K562 (cell line): ENCODE data around the gene CDKL5. TPM values are rescaled to one million over a fixed set of nuclear protein-coding genes. Genes with fewer than 3 reads are reported as not detected.
A peak's percentile ranks its signal among the peaks of the same experiment; 100 is the strongest.

Experiments used
- BRD9 ChIP-seq: fragments of 450-650 bp; IDR thresholded peaks from 2 replicates; pipeline ENCODE4 v1.6.1; 2018; ENCODE audit warnings: low read depth; ENCODE audit not compliant: partially characterized antibody
- CAMTA2 ChIP-seq: fragments of 250-450 bp; sonication (Bioruptor Pico); conservative IDR thresholded peaks from 2 replicates; pipeline ENCODE4 v1.5.1; 2022
- CBFA2T3 ChIP-seq: fragments of 450-650 bp; IDR thresholded peaks from 2 replicates; pipeline ENCODE4 v1.6.1; 2017
- CXXC5 ChIP-seq: fragments of 250-450 bp; sonication (Bioruptor Pico); IDR thresholded peaks from 2 replicates; pipeline ENCODE4 v1.8.0; 2022; ENCODE audit warnings: inconsistent platforms, mild to moderate bottlenecking, moderate library complexity
- FOXA1 ChIP-seq: fragments of 450-650 bp; IDR thresholded peaks from 2 replicates; pipeline ENCODE4 v1.6.1; 2016; ENCODE audit warnings: mild to moderate bottlenecking, borderline replicate concordance
- FOXK1 ChIP-seq: sonication (generic); formaldehyde crosslinking; IDR thresholded peaks from 2 replicates; pipeline ENCODE4 v1.8.0; 2022; ENCODE audit warnings: missing genetic modification reagents, mild to moderate bottlenecking, borderline replicate concordance
- HLTF ChIP-seq: fragments of 450-650 bp; IDR thresholded peaks from 2 replicates; pipeline ENCODE4 v1.6.1; 2016
- KDM1A ChIP-seq, 2 experiments: fragments of 450-650 bp; IDR thresholded peaks; 2 replicates each; pipeline ENCODE4 v1.6.1; 2016; ENCODE audit warnings: mild to moderate bottlenecking in 2 of 2
- MEIS2 ChIP-seq: fragments of 450-650 bp; IDR thresholded peaks from 2 replicates; pipeline ENCODE4 v1.6.1; 2014; ENCODE audit warnings: mild to moderate bottlenecking; ENCODE audit not compliant: partially characterized antibody
- POLR2G ChIP-seq: fragments of 200-400 bp; formaldehyde crosslinking; IDR thresholded peaks from 2 replicates; pipeline ENCODE4 v1.6.1; 2017; ENCODE audit warnings: low read depth, mild to moderate bottlenecking, antibody characterized with exemption, low read length, moderate library complexity
- POLR2H ChIP-seq: IDR thresholded peaks from 2 replicates; pipeline ENCODE4 v1.6.1; 2016; ENCODE audit warnings: missing genetic modification characterization, low read depth, mild to moderate bottlenecking, control low read depth, missing compliant biosample characterization, moderate library complexity
- SMAD3 ChIP-seq: fragments of 450-650 bp; formaldehyde crosslinking; conservative IDR thresholded peaks from 2 replicates; pipeline ENCODE4 v1.4.0; 2020; ENCODE audit warnings: mild to moderate bottlenecking
- THRAP3 ChIP-seq: fragments of 450-650 bp; IDR thresholded peaks from 2 replicates; pipeline ENCODE4 v1.6.1; 2016; ENCODE audit warnings: mild to moderate bottlenecking, inconsistent platforms, borderline replicate concordance
- U2AF1 ChIP-seq: fragments of 200-400 bp; formaldehyde crosslinking; optimal IDR thresholded peaks from 2 replicates; pipeline ENCODE3; 2017; ENCODE audit warnings: mild to moderate bottlenecking, low read depth, low read length, moderate library complexity
- ZFPM2 ChIP-seq: fragments of 250-450 bp; sonication (Bioruptor Pico); IDR thresholded peaks from 2 replicates; pipeline ENCODE4 v1.5.1; 2022; ENCODE audit warnings: mild to moderate bottlenecking
- ZNF311 ChIP-seq: fragments of 250-450 bp; sonication (Bioruptor Pico); IDR thresholded peaks from 2 replicates; pipeline ENCODE4 v1.4.0; 2020; ENCODE audit warnings: mild to moderate bottlenecking, moderate library complexity
- ZNF316 ChIP-seq: fragments of 450-650 bp; IDR thresholded peaks from 2 replicates; pipeline ENCODE4 v1.6.1; 2016
- ZZZ3 ChIP-seq: fragments of 450-650 bp; IDR thresholded peaks from 2 replicates; pipeline ENCODE4 v1.6.1; 2016; ENCODE audit warnings: antibody characterized with exemption, mild to moderate bottlenecking, moderate library complexity
- polyA plus RNA-seq, 8 experiments: library from polyadenylated mRNA; depleted of rRNA in 4 of 8; stranded (reverse) in 5 of 8; unstranded in 3 of 8; fragments of >200 nt; fragmentation: Nextera tagmentation in 2 of 8; fragmentation: Illumina TruSeq in 1 of 8; extraction: Ambion mirVana in 2 of 8; extraction: Trizol in 1 of 8; gene quantifications; 2 replicates each; pipeline versions ENCODE4 v1.2.1 to v1.2.3, GENCODE V29; 2011 to 2014; ENCODE audit warnings: inconsistent platforms in 1 of 8, missing spikeins in 1 of 8
- total RNA-seq, 7 experiments: library from RNA; depleted of rRNA in 6 of 7; stranded (reverse); fragments of >200 nt in 6 of 7; fragmentation: Illumina TruSeq in 2 of 7; extraction: Trizol in 2 of 7; gene quantifications; 2 replicates each; pipeline versions ENCODE4 v1.2.1 to v1.2.3, GENCODE V29; 2011 to 2021; ENCODE audit warnings: low replicate concordance in 1 of 7
- TF ChIP-seq, protein P1 (sequence below): sonication (generic); formaldehyde crosslinking; IDR thresholded peaks from 2 replicates; pipeline ENCODE4 v1.4.0; 2020; ENCODE audit warnings: mild to moderate bottlenecking, missing genetic modification reagents
- TF ChIP-seq, protein P2 (sequence below): sonication (generic); formaldehyde crosslinking; IDR thresholded peaks from 2 replicates; pipeline ENCODE4 v1.8.1; 2022; ENCODE audit warnings: missing genetic modification reagents
- TF ChIP-seq, protein P3 (sequence below): fragments of 250-450 bp; sonication (Bioruptor Pico); IDR thresholded peaks from 2 replicates; pipeline ENCODE4 v1.5.0; 2021
- TF ChIP-seq, protein P4 (sequence below): sonication (generic); formaldehyde crosslinking; IDR thresholded peaks from 2 replicates; pipeline ENCODE4 v1.8.0; 2023; ENCODE audit warnings: mild to moderate bottlenecking, missing genetic modification reagents

CDKL5 gene
- total and polyA plus RNA-seq, 9 of the 15 experiments (the other 6 are each of a cell fraction or from before 2014, with no cell fraction given): under 0.01 to 0.21 (median 0.04) TPM

DNA sequence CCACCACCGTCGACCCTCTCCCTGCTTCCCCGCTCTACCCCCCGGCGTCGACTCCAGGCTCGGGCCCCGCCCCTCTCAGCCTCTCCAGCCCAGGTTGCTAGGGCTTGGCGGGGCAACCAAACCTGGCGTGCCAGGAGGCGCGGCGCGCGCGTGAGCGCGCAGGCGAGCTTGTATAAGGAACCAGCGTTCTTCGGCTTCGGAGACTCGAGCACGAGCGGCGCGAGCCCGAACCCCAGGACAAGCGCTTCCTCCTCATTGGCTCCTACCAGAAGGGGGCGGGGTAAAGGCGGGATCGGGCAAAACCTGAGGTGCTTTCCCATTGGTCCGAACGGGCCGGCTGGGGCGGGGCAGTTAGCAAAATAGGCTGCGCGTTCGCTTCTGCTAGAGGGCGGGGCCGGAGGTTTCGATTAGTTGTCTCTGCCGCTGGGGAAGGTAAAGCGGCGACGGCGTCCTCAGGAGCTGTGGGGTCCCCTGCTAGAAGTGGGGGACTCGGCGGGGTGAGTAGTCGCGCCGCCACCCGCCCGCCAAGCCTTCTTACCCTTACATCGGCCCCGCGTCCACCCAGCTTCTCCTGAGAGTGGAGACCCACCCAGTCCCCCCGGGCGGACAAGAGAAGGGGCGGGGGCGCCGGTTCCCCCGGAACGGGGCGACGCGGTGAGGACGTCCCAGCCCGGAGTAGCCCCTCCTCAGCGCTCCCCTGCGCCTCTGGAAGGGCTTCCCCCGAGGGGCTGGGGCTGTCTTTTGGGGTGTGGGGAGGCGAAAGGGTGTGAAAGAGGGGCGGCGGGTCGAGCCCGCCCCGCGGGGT lies at the start of gene CDKL5 (continued):
- TF ChIP-seq, protein P1, sequence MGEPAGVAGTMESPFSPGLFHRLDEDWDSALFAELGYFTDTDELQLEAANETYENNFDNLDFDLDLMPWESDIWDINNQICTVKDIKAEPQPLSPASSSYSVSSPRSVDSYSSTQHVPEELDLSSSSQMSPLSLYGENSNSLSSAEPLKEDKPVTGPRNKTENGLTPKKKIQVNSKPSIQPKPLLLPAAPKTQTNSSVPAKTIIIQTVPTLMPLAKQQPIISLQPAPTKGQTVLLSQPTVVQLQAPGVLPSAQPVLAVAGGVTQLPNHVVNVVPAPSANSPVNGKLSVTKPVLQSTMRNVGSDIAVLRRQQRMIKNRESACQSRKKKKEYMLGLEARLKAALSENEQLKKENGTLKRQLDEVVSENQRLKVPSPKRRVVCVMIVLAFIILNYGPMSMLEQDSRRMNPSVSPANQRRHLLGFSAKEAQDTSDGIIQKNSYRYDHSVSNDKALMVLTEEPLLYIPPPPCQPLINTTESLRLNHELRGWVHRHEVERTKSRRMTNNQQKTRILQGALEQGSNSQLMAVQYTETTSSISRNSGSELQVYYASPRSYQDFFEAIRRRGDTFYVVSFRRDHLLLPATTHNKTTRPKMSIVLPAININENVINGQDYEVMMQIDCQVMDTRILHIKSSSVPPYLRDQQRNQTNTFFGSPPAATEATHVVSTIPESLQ (CRISPR knock-in tag): no peak
- no peak for TF ChIP-seq BRD9
- no peak for TF ChIP-seq ZNF316
- no peak for TF ChIP-seq ZFPM2 (CRISPR knock-in tag)
- no peak for TF ChIP-seq MEIS2
- no peak for TF ChIP-seq CBFA2T3
- TF ChIP-seq, protein P2, sequence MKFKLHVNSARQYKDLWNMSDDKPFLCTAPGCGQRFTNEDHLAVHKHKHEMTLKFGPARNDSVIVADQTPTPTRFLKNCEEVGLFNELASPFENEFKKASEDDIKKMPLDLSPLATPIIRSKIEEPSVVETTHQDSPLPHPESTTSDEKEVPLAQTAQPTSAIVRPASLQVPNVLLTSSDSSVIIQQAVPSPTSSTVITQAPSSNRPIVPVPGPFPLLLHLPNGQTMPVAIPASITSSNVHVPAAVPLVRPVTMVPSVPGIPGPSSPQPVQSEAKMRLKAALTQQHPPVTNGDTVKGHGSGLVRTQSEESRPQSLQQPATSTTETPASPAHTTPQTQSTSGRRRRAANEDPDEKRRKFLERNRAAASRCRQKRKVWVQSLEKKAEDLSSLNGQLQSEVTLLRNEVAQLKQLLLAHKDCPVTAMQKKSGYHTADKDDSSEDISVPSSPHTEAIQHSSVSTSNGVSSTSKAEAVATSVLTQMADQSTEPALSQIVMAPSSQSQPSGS (CRISPR knock-in tag): no peak
- TF ChIP-seq, protein P3, sequence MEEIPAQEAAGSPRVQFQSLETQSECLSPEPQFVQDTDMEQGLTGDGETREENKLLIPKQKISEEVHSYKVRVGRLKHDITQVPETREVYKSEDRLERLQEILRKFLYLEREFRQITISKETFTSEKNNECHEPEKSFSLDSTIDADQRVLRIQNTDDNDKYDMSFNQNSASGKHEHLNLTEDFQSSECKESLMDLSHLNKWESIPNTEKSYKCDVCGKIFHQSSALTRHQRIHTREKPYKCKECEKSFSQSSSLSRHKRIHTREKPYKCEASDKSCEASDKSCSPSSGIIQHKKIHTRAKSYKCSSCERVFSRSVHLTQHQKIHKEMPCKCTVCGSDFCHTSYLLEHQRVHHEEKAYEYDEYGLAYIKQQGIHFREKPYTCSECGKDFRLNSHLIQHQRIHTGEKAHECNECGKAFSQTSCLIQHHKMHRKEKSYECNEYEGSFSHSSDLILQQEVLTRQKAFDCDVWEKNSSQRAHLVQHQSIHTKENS (CRISPR knock-in tag): no peak
- no peak for TF ChIP-seq SMAD3 (CRISPR knock-in tag)
- no peak for TF ChIP-seq ZNF311 (CRISPR knock-in tag)
- TF ChIP-seq CAMTA2 (CRISPR knock-in tag): no peak
- no peak for TF ChIP-seq KDM1A (IDR thresholded peaks at IDR 0.05)
- TF ChIP-seq FOXA1: no peak
- TF ChIP-seq THRAP3: no peak
- TF ChIP-seq U2AF1: no peak
- TF ChIP-seq FOXK1 (CRISPR knock-in tag): no peak
- peak; percentile 52 for TF ChIP-seq CXXC5 (CRISPR knock-in tag)
- TF ChIP-seq HLTF: no peak
- peak; percentile 51 for TF ChIP-seq POLR2G
- TF ChIP-seq, protein P4, sequence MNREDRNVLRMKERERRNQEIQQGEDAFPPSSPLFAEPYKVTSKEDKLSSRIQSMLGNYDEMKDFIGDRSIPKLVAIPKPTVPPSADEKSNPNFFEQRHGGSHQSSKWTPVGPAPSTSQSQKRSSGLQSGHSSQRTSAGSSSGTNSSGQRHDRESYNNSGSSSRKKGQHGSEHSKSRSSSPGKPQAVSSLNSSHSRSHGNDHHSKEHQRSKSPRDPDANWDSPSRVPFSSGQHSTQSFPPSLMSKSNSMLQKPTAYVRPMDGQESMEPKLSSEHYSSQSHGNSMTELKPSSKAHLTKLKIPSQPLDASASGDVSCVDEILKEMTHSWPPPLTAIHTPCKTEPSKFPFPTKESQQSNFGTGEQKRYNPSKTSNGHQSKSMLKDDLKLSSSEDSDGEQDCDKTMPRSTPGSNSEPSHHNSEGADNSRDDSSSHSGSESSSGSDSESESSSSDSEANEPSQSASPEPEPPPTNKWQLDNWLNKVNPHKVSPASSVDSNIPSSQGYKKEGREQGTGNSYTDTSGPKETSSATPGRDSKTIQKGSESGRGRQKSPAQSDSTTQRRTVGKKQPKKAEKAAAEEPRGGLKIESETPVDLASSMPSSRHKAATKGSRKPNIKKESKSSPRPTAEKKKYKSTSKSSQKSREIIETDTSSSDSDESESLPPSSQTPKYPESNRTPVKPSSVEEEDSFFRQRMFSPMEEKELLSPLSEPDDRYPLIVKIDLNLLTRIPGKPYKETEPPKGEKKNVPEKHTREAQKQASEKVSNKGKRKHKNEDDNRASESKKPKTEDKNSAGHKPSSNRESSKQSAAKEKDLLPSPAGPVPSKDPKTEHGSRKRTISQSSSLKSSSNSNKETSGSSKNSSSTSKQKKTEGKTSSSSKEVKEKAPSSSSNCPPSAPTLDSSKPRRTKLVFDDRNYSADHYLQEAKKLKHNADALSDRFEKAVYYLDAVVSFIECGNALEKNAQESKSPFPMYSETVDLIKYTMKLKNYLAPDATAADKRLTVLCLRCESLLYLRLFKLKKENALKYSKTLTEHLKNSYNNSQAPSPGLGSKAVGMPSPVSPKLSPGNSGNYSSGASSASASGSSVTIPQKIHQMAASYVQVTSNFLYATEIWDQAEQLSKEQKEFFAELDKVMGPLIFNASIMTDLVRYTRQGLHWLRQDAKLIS (CRISPR knock-in tag): no peak
- no peak for TF ChIP-seq POLR2H
- TF ChIP-seq ZZZ3: no peak
